ENCODE data around the gene LDAH.

LDAH gene

DNA sequence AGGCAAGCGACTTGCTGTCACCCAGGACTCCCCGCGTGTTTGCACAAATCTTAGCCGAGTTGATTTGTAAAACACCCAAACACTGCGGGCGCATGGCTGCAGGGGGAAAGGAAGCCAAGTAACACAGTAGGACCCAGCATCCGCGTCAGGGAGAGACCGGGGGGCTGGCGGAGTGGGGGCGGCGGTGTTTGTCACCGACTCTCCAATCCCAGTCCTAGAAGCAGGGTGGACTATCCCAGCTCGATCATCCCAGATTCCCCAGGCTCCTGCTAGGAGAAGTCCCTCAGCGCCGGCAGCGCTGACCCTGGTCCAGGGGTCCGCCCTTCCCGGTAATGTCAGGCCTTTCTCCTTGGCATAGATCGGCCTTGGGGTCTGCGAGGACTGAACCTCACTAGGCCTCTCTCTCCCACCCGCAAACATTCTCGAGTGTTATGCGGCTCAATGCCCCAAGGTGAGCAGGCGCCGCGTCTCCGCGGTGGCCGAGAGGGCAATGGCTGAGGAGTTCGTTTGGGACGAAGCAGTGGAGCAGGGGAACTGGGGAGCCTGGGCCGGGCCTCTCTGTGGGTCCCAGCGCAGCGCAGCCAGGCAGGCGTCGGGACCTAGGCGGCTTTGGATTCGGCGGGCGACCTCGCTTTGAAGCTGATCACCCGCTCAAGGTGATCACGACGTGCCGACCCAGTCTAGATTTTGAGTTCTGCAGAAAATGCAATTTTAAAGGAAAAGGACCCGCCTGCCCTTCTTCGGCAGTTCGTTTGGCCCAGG, 157.5 kb downstream of the LDAH start:
- DNase-seq, result no peak

DNA sequence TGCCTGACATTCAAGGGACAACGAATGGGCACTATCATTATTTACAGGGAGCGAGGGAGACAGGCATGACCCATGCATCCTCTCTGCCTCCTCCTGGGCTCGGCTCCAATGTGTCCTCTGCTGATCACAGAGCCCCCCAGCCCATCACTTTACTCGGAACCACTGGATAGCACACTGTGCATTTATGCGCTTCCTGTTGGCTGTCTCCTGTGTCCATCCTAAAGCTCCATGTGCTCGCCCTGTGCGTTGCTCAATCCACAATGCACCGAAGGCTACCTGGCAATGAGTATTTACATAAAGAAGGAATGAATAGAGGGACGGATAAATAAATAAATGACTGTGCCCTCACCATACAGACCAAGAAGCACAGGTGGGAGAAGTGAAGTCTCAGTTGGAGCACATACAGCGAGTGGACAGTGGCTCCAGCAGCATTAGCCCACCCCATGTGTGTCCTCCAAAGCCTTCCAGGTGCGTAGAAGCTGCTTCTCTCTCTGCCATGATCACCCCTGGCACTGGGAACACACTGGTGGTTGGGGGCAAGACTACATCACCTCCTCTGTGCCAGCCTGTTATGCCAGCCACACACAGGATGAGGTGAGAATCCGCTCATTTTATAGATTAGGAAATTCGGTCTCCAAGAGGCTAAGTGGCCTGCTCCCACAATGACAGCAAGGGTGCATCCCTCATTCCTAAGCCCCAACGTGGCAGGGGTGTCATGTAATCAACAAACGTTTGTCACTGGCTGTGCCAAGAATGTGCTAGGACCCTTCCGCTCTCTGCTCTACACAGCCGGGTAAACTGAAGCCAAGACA, 158.3 kb downstream of the LDAH start:
- DNase-seq, result no peak

DNA sequence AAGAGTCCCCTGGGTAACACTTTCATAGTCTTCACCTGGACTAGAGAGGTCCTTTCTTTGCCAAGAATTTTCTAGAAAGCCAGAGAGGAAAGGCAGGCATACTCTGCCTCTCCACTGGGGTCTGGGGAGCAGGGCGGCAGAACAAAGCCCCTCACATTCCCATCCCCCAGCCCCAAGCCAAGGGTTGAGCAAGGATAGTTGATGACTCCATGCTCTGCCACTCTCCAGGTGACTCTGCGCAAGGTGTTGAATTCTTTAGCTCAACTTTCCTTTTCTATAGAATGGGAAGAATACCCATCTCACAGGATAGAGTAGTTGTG, 158.9 kb downstream of the LDAH start:
- no peak for DNase-seq

DNA sequence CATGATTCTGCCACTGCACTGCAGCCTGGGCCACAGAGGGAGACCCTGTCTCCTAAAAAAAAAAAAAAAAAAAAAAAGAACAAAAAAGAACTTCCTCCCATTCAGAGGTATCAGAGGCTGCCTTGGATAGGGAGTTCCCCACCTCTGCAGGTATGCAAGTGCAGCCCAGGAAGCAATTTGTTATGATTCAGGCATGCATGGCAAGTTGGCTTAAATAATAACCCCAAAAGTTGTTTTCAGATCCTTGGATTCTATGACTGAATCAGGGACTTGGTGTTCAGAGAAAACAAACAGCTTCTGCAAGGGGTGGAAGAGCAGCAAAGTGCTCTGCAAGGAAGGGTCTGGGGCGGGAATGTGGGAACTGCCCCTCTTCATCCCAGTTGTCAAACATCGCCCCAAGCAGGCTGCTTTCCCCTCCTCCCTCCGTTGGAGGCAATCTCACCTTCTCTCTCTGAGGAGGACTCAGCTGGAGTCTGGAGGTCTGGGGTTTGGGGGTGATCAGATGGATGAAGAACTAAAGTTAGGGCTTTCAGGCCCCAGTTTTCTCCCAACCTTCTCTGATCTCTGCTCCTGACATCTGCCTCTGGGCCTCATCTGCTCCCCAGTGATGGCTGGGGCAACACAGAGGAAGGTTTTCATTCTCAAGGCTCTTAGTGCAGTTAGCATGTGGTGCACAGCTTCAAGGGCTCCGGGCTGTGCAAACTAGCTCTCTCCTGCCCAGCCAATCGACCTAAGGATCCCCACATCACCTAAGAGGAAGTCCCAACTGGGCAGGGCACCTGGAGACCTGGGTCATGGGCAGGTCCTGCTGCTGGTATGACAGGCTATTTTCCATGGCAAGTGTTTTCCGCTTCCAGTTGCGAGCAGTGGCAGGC, 159.5 kb downstream of the LDAH start:
- DNase-seq, result no peak

DNA sequence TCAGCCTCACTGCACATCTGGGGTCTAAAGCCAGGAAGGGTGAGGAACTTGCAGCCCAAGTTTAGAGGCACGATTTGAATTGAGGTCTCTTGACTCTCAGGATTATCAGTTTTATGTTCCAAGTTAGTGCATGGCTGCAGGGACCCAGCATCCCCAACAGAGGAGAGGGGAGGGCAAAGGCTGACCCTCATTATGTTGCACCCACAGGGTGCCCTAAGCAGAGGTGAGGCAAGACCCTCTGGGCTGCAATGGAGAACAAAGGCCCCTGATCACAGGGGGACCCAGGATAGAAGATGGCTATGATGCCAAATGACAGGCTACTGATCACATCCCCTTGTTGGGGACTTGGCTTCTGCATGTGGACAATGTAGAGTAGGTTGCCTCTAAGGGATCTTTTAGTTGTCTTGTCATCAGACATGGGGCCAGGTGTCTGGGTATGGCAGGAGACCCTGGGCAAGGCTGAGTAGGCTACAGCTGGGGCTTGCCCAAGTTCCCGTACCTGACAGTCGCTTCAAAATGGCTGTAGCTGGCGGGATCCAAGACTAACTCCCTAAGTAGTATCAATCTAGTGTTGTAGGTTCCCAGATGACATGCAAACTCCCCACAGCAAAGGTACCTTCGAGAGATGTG, 160.5 kb downstream of the LDAH start:
- no peak for DNase-seq

DNA sequence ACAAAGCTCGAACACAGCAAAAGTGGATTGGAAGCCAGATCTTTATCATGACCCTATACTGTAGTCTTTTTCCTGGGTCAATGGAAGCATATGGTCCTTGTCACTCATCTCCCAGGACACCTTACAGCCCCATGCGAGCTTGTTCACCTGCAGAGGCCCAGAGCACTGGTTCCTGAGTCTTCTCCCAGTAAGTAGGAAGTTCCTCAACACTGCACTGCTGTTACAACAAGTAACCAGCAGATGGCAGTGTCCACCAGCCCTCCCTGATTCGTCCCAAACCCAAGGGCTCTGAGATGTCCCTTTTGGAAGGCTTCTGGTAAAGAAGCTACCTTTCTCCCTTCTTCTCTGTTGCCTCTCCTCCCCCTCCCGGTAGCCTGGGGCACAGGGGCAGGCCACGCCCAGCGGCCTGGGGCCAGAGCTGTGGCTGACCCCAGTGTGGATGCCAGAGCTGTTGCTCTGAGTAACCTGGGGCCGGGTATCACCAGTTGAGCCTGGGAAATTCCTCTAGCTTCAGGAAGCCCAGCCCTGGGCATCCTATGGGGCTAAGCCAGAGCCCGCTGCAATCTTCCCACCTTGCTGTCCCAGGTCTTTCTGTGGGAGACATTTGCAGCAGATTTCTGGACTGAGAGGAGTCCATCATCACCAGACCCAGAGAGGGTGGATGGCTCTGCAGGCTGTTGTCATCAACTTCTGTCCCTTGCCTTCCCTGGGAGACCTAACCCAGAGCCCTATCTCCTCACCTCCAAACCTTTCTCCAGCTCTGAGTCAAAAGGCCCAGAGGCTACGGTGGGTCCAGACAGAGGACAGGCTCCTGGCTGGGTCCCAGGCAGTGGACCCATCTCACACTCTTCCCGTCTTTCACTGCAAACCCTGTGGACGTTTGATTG, 161.2 kb downstream of the LDAH start:
- DNase-seq, result peak; percentile 76

DNA sequence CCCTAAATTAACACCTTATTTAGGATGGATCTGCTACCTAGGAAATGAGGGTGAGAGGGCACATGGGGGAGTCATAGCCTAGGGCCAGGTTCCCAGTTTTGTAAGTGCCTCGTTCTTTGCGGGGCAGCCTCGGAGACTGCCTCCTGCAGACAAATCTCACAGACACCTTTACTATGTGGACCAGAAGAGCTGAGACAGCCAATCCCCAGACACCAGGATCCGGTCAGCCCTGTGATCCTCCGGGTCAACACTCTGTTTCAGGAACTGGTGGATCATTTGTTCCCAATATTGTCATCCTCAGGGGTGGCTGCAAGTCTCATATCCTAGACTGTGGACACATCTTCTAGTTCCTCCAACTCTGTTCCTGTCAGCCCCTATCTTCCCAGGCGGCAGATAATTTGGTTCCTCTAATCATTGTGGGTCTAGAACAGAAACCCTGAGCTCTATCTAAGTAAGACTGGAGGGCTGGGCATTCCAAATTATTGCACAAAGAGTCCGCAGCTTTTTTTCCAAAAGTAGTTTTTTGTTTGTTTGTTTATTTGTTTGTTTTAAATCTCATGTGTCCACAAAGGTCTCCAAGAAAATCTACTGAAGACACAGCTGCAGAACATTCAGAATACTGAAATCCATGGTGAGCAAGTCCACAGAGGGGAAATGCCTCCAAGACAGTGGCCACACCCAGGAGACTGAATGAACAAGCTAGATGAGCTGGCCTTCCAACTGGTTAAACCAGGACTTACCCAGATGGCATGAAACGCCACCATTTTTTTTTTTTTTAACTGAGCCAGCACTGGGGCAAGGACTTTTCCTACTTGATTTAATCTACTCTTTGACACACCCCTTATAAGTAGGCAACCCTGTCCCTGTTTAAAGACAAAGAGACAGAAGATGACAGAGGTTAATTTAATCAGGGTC, 162.1 kb downstream of the LDAH start:
- DNase-seq, result peak; percentile 41

DNA sequence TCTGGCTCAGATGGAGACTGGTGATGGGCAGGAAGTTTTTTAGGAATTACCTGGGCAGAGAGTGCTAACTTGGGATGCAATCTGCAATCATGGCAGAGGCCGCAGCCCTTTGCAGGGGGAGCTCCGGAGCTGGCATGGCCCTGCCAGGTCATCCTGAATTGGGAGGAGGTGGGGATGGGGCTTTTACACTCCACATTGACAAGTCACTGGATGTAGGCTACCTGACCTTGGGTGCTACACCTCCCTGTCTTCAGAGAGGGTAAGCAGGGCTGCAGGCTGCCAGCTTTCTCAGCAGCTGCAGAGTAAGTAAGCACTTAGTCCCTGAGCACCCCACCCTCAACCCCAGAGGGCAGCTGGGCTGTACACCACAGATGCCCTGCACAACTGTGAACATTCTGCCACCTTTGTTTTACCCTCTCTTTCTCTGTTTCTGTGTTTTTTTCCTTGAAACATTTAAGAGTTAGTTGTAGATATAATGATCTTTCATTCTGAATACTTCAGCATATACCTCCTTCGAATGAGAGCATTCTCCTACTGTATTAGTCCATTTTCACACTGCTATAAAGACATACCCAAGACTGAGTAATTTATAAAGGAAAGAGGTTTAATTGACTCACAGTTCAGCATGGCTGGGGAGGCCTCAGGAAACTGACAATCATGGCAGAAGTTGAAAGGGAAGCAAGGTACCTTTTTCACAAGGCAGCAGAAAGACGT, 165.2 kb downstream of the LDAH start:
- no peak for DNase-seq

DNA sequence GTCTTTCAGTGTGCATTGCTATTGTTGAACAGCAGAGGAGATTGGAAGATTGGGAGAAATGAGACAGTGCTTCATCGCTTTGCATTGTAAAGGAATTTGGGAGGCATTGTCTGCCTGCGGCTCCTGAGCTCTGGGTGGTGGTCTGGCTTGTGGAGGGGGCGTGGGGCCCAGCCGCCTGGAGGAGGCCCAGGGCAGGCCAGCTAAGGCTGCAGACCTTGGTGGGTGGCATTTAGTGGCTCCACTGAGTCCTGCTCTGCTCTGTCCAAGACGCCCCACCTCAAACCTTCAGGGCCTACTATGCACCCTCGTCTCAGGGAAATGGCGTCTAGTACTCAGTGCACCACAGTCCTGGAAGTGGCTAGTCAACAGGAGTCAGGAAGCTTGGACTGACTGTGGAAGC, 166.3 kb downstream of the LDAH start:
- no peak for DNase-seq

DNA sequence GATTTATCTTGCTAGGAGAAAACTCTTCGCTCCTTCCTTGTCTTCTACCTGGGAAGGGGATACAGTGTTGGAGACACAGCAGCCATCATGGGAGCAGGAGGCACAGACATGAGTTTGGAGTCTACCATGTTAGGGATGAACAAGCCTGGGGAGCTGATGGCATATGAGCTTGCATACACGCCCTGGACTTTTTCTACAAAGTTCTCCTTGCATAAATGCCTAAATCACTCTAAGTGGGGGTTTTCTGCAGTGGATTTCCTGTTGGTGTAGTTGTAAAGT, 168.4 kb downstream of the LDAH start:
- DNase-seq, result no peak

DNA sequence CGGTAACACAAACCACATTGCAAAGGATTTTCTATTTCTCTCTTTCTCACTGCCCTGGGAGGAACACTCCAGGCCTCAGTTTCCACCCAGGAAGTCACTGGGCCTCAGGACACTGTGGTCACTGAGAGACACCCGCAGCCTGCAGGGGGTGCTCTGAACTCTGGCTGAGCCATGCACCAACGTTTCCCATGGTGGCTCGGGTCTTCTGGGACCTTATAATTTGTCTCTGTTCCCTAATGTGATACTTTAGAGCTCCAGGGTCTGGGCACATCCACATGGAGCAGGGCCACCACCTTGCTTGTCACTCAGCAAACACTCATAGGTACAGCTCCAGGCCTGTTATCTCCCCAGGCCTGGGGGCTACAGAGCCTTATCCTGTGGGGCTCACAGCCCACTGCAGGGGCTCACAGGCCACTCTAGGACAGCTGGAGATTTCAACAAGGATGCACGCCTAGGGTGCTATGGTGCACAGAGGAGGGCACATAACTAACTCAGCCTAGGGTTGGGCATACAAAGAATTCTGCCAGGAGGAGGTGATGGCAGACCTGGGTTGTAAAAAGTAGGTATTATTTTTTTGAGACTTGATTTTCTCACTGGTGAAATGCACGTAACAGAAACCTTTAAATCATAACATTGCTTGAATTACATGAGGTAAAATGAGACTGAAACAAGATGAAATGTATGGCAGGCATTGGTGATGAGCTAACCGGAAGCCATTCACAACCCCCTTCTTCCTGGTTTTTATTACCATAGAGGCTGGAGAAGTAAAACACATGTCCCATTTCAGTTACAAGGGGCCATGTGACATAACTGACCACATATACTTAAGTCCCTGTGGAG, 169.0 kb downstream of the LDAH start:
- DNase-seq, result no peak

DNA sequence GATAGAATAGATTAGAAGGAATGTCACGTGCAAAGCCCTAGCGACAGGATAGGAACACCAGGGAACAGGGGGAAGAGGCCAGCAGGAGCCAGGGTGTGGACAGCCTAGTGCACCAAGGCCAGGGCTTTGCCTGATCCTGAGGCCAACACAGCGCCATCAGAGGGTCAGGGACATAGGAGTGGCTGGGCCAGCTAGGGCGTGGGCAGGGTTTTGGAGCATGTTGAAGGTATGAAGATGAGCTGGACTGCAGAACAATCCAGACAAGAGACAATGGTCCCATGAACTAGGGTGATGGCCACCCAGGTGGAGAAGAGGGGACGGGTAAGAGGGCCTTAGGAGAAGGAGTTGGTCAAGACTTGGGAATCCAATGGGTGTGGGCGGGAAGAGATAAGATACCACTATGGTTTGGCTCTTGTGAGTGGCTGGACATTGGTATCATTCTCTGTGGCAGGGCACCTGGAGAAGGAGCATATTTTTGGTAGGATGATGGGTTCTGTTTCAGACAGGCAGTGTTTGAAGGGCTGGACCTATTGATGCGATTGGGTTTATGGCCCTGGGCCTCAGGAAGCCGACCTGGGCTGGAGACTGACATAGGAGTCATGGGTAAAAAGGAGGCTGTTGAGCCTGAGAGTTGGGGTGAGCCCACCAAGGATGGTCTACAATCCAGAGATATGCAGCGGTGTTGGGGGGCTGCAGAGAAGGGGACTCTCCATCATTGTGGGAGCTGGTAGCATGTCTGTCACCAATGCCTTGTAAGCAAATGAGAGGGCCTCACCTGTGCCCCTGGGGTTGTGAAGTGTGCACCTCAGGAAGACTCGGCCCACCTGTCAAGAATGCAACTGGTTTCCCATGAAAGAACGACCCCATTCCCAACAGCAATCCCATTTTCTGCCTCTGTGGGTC, 170.0 kb downstream of the LDAH start:
- no peak for DNase-seq

DNA sequence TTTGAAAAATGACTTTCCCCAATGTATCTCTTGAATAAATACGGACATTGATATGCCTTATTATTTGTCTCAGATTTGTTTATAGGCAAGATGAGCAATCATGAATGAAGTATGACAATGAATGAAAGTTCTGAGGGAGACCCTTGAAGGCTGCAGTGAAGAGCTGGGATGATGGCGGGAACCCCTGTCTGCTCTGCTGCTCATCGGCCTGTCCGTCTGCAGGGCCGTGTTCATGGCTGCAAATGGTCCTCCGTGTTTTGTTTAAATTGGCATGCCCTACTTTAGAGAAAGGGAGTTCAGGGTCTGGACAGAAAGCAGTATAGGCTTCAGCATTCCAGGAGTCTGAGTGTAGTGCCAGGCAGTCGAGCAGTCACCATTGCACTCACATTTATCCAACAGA, 170.8 kb downstream of the LDAH start:
- no peak for DNase-seq

DNA sequence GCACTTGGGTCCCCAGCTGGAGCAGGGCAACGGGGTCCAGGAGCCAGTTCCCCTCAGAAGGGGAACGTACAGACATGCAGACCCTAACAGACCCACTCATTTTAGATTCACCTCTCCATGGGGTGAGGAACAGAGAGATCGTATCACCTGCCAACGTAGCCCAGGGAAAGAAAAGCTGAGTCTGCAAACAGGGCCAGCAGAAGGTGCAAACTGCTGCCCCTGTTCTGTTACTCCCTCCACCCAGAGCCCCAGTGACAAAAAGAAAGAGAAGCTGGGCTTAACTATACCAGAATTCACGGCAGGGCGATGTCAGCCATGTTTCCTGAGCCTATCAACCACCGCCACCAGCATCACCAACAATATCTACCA, 171.2 kb downstream of the LDAH start:
- DNase-seq, result no peak

DNA sequence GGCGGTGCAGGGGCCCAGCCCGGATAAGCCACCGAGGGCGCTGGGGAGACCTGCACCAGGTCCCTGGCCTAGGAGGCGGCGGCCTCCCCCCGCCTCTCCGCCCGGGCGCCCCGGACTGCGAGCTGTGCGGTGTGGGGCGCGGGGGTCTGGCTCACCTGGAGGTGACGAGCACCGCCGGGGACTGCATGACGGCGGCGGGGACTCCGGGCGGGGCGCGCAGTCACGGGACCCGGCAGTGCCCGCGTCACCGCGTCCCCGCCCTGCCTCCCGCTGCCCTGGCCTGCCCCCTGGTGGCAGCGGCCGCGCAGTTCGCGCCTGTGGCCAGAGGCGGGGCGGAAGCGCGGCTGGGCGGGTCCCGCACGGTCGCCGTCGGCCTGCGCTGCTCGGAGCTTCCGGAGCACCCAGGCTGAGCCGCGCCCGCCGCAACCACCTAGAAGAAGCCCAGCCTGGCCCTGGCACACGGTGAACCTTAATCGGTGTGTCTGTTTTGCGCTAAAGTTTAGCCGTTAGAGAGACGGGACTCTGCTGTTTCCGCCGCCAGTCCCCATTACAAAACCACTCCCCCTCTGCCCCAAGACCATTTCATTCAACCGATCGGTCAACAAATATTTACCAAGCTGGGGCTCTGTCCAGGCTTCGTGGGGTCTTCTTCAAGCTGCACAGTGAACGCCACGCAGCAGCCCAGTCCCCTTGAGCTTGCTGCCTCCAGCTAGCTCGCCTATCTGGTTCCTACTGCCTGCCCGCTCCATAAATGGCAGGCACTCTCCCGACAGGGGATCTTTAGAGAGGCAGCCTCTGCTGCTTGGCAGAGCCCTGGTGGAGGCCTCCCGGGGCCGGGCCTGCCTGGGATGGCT, 171.8 kb downstream of the LDAH start, which contains the start of gene HS1BP3:
TSS of gene HS1BP3 (minus strand) at position 222 of the 854 bp plus-strand sequence. CDS start at position 187, 35 bp downstream.
- DNase-seq, result peak; percentile 82

DNA sequence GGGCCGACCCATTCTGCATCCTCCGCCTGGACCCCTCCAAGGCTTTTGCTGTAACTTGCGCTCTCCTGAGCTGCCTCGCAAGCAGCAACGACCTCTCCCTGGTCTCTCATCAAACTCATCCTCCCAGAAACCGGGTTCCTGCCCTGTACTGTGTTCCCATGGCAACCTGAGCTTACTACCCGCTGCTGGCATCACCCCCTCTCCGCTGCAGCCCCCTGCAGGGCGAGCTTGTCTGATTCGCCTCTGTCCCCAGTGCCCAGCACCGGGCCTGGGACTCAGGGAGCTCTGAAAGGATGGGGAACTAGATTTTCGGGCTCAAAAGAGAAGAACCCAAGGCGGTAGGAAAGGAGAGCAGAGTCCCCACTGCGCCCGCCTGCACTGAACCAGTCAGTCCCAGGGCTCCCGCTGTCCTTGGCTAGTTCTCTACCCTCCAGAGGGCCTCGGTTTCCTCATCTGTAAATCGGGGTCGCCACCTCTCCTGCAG, 172.5 kb downstream of the LDAH start:
- DNase-seq, result peak; percentile 60

DNA sequence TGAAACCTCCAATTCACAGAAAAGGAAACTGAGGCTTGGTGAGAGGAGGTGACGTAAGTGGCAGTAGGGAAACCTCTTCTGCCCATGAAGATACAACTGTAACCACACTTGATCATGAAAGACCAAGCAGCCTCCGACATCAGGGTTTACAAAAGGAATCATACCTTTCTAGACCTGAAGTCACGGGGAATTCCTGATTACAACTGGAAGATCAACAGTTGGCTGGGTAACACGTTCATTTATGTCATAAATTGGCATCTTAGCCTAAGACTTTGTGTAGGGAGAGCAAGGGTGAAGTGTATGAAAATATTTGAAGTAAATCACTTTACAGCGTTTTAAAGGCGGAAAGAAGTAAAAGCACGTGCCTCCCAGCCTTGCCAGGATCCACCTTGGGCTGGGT, 172.9 kb downstream of the LDAH start:
- DNase-seq, result no peak
